Measurements from ENCODE around the gene FNDC7.

The FNDC7 gene

DNA sequence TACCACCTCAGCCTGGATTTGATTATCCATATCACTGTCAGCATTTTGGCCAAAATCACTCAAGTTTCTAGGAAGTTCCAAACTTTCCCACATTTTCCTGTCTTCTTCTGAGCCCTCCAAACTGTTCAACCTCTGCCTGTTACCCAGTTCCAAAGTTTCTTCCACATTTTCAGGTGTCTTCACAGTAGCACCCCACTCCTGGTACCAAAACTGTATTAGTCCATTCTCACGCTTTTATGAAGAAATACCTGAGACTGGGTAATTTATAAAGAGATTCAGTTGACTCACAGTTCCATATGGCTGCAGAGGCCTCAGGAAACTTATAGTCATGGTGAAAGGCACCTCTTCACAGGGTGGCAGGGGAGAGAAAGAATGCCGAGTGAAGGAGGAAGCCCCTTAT is 73.2 kb downstream of the FNDC7 start:
- TF ChIP-seq TAF1 (IDR thresholded peaks at IDR 0.05; ENCODE audit: borderline replicate concordance, insufficient read depth, low read length) (no peak), SIN3A (IDR thresholded peaks at IDR 0.05; ENCODE audit: borderline replicate concordance, insufficient read depth, low read length) (no peak), POLR2AphosphoS5 (IDR thresholded peaks at IDR 0.05; ENCODE audit: low read depth, low read length) (no peak), FOXP2 (optimal IDR thresholded peaks at IDR 0.05; ENCODE audit: borderline replicate concordance, extremely low read depth, extremely low read length, insufficient read depth) (no peak)
- TF ChIP-seq, protein P1, sequence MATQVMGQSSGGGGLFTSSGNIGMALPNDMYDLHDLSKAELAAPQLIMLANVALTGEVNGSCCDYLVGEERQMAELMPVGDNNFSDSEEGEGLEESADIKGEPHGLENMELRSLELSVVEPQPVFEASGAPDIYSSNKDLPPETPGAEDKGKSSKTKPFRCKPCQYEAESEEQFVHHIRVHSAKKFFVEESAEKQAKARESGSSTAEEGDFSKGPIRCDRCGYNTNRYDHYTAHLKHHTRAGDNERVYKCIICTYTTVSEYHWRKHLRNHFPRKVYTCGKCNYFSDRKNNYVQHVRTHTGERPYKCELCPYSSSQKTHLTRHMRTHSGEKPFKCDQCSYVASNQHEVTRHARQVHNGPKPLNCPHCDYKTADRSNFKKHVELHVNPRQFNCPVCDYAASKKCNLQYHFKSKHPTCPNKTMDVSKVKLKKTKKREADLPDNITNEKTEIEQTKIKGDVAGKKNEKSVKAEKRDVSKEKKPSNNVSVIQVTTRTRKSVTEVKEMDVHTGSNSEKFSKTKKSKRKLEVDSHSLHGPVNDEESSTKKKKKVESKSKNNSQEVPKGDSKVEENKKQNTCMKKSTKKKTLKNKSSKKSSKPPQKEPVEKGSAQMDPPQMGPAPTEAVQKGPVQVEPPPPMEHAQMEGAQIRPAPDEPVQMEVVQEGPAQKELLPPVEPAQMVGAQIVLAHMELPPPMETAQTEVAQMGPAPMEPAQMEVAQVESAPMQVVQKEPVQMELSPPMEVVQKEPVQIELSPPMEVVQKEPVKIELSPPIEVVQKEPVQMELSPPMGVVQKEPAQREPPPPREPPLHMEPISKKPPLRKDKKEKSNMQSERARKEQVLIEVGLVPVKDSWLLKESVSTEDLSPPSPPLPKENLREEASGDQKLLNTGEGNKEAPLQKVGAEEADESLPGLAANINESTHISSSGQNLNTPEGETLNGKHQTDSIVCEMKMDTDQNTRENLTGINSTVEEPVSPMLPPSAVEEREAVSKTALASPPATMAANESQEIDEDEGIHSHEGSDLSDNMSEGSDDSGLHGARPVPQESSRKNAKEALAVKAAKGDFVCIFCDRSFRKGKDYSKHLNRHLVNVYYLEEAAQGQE (IDR thresholded peaks at IDR 0.05; ENCODE audit: insufficient read depth in 1 of 2, low read depth in 2 of 2, low read length in 2 of 2): no peak

- no peak for TF ChIP-seq FOXP2 (optimal IDR thresholded peaks at IDR 0.05; ENCODE audit: borderline replicate concordance, extremely low read depth, extremely low read length, insufficient read depth)
- TF ChIP-seq SIN3A (IDR thresholded peaks at IDR 0.05; ENCODE audit: borderline replicate concordance, insufficient read depth, low read length): no peak
- no peak for TF ChIP-seq TAF1 (IDR thresholded peaks at IDR 0.05; ENCODE audit: borderline replicate concordance, insufficient read depth, low read length)
- TF ChIP-seq POLR2AphosphoS5 (IDR thresholded peaks at IDR 0.05; ENCODE audit: low read depth, low read length): no peak
- TF ChIP-seq, protein P1 (IDR thresholded peaks at IDR 0.05; ENCODE audit: insufficient read depth in 1 of 2, low read depth in 2 of 2, low read length in 2 of 2): no peak
These were observed 79.1 kb downstream of the FNDC7 start for GRCh38 chr1:108791790-108792189.

All from PFSK-1 (cell line).